HG03571 (cell line): Measurements from ENCODE around the gene SPAG16.

Experiments
- ATAC-seq: cut with Tn5 transposase; IDR thresholded peaks from one replicate; pipeline ENCODE4 v1.9.1; 2021; ENCODE audit not compliant: unreplicated experiment

Gene SPAG16

DNA sequence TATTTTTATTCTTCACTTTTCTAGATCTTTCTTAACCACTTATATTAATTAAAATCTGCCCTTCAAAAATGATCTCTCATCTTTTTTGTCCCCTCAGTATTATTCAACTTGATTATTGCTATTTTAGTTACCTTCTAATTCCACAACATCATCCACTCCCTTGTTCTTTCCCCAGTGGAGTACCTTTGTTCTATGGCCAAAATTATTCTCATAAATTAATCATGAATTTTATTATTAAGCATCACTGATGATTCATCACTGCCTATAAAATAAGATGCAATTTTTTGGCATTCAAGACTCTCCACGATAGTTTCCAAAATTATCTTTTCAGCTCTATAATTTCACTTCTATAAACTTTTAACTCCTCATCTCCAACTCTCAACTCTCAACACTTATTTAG is 505.7 kb downstream of the SPAG16 start:
- no peak for ATAC-seq

DNA sequence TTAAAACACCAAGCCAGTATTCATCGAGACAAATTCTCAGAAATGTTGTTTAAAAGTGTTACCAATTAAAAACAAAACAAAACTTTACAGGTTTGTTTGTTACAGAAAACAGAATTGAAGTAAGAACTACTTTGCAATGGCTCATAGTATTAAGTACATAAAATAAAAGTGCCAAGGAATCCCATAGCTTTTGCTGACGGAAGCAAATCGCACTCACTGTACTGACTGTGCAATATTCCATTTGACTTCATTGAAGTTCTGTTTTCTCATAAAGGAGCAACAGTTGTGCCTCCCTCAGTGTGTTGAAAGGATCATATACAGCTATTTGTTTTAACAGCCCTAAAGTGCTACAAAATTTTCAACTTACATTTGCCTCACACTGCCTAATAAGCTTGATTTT is 507.8 kb downstream of the SPAG16 start:
- ATAC-seq = no peak

DNA sequence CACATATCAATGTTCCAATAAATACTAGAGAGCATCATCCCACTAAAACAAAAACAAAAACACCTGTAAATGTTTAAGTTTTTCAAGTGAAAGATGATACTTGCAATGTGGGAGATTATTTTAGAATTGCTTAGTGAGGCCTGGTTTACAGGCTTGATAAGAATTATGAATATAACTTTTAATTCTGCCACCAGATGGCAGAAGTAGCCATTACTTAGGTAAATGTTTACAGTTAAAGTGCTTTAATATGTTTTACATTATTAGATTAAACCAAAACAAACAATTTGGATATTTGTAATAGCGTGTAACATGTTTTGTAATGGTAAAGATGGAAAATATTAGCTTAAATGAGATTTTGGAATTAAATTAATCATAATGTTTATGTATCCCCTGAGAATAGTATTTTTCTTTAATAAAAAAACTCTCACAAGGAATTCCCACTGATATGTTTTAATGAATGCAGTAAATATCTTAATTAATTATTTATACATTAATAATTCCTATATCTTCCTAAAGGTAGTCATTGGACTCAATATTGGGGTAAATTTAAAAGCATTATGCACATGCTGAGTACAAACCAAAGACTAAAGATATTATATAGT is 522.0 kb downstream of the SPAG16 start:
- no peak for ATAC-seq

DNA sequence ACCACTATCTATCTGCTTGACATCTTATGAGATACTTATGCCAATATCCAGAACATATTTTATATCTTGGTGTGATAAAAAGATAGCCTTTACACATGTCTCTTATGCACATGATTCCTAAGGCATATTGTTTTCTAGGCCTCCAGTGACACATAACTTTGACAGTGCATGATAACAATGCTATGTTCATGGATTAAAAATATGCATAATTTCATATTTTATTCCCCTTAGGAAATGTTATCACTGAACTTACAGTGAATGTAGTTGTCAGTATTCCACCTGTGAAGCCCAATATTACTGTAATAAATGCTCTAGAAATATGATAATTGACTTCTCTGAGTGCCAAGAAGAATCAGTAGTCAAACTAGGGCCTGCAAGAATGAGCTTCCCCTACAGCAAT is 532.3 kb downstream of the SPAG16 start:
- no peak for ATAC-seq

DNA sequence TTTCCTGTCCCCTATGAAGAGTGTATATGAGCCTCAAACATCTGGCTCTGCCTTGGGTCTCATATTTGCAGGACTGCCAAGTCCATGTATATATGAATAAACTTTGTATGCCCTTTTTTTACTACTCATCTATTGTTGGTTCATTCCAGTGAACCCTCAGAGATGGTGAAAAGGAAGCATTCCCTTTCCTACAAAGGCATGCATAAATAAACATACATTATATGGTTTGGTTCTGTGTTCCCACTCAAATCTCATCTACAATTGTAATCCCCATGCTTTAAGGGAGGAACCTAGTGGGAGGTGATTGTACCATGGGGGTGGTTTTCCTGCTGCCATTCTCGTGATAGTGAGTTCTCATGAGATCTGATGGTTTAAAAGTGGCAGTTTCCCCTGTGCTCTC is 534.2 kb downstream of the SPAG16 start:
- no peak for ATAC-seq

DNA sequence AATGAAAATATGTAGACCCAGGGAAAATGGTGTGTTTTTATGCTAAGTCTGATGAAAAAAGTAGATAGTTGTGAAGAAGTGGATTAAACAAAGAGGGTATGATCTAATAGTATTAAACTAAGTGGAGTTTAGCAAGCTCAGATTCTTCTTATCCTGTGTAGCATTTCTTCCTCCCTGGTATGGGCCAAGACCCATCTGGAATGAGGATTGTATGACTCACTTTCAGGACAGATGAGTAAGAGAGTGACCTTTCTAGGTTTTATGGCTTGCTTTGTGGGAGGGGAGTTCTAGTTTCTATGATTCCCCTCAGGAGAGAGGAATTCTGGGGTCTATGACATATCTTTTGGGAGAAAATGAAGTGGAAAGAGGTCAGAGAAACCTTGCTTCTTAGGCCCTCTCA is 550.1 kb downstream of the SPAG16 start:
- ATAC-seq = no peak

DNA sequence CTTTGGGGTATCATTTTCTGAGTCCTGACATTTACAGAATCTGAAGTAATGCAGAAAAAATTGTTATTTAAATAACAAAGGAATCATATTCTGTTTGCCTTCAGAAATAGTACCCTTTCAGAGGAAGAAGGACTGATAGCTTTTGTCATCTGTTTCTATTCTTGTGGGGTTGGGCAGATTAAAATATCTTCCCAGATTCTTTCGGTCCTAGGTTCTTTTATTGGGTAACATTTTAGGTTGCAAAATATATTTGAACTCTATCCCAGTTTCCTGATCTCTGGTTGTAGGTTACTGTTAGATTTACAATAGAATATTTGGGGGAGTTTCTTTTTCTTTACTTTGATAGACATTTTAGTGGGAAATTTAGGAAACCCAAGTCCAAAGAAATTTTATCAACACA is 550.5 kb downstream of the SPAG16 start:
- ATAC-seq = no peak

DNA sequence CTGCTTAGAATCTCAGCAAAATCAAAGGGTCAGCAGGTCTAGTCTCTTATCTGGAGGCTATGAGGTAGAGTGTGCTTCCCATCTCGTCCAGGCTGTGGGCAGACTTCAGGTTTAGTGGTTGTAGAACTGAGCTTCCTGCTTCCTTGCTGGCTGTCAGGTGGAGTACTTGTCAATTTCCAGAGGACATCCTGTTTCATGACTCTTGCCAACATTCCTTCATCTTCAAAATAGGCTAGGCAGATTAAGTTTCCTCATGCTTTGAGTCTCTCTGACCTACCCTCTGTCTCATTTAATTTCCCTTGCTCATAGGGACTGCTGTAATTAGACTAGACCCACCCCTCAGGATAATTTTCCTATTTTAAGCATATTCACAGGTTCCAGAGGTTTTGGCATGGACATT is 562.6 kb downstream of the SPAG16 start:
- ATAC-seq = no peak

DNA sequence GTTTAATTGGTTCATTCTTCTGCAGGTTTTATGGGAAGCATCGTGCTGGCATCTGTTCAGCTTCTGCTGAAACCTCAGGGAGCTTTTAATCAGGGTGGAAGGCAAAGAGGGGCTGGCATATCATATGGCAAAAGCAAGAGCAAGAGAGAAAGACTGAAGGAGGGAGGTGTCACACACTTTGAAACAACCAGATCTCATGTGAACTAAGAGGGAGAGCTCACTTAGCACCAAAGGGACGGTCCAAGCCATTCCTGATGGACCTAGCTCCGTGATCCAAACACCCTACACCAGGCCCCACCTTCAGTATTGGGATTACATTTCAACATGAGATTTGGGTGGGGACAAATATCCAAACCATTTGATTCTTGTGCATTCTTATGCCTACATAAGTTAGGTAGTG is 563.1 kb downstream of the SPAG16 start:
- ATAC-seq = no peak

DNA sequence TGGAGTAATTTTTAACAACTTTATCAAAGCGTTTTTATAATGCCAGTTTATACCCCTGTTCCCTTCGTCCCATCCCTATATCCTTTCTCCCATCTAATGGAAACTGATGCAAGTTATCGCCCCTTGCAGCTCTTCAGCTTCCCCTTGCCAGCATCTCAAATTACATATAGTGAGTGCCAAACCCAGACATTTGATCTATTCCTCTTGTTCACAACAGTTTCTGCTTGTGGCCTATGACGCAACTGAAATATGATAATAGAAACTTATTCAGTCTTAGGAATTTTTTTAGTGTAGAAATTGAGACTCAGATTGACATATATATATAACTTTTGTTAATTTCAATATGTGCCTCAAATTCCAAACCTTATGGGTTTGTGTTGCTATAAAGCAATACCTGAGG is 564.4 kb downstream of the SPAG16 start:
- ATAC-seq = no peak

DNA sequence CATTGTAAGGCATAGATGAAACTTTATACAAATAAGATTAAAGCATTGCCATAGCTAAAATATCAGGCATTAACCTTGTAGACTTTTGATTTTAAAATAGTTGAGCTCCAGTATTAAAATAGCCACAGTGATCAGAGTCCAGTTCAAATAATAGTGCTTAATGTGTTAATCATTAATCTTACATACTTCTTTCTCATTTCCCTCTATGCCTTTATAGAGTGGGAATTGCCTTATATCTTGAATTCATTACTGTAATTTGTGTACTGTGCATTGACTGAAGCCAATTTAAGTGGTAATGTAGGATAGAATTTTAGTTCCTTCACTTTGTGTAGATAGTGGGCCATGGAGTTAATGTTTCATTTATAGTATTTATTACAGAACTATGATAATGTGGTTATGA is 577.4 kb downstream of the SPAG16 start:
- ATAC-seq = no peak

DNA sequence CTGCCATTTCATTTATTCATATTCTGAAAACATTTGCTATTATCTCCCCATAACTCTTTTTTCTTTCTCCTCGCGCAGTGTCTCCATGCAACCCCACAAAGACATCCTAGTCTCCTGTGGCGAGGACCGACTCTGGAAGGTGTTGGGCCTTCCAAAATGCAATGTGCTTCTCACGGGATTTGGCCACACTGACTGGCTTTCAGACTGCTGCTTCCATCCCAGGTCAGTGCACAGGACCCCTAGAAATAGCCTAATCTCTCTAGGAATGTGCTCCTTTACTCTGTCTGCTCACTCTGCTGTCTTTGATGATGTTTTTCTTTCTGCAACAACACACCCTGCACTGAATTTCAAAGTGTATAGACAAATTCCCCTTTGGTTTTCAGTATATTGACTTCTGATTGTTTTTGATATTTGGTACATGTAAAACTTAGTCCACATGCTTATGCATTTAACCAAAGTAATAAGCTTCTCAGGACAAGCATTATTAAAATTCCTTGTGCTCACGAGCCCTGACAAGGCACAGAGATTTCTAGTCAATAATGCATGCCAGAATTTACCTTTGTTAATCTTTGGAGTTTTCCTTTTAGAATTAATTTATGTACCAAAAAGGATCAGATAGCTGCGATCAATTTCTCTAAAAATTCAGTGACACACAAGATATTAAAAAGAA is 578.3 kb downstream of the SPAG16 start:
- no peak for ATAC-seq

DNA sequence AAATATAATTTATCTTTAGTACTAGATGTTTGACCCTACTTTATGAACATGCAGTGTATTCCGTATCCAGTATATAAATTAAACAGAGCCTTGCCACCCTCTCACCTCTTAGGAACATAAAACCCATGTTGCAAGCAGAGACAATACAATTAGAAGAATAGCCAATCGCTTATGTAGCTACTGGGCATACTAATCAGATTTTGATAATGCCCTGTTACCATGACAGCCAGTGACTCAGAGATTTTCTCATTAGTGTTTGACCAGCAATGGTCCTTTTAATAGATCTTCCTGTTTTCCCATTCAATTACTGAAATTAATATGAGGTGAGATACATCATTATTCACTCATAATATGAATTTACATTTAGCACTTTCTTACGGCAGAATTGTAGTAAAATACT is 579.3 kb downstream of the SPAG16 start:
- ATAC-seq = no peak

DNA sequence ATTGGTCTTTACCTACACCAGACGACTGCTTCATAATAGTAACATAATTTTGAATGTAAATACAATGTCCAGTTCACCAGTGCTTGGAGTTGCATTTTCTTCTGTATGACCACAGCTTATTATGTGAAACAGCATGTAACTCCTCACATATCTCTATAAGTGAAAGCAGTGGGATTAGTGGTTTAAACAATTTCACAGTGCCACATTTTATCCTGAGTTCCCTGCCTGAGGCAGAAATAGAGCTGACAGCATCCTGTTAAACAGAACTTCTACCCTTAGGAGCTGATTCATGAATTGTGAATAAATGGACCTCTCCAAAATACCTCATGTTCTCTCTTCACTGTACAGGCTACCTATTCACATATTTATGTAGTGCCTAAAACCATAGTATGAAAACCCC is 584.3 kb downstream of the SPAG16 start:
- ATAC-seq = no peak

DNA sequence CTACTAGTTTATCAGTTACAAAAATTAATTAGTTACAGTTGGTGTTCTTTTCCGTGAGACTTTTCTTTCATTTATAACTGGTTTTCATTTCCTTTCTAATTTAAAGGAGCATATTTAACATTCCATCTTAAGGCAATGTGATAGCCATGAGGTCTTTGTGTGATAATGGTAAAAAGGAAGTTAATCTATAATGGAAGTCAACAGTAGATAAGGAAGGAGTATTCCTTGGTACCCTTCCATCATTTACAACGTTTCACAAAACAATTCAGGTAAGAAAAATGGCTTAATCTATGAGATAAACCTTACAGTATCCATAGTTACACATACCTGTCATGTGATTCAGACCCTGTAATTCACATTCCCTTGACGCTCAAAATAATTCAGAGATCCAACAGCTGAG is 601.2 kb downstream of the SPAG16 start:
- no peak for ATAC-seq

DNA sequence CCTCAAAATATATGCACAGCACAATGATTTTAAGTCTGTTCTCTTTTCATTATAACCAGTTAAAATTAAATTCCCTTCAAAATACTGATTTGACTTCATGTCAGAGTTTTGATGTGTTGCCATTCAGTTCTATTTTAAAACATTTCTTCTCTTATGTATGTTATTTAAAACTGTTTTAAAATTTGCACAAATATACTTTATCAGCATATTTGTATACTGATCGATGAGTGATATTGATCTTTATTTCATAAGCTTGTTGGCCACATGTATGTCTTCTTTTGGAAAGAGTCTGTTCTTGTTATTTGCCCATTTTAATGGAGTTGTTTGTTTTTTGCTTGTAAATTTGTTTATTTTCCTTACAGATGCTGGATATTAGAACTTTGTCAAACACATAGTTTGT is 630.2 kb downstream of the SPAG16 start:
- no peak for ATAC-seq

DNA sequence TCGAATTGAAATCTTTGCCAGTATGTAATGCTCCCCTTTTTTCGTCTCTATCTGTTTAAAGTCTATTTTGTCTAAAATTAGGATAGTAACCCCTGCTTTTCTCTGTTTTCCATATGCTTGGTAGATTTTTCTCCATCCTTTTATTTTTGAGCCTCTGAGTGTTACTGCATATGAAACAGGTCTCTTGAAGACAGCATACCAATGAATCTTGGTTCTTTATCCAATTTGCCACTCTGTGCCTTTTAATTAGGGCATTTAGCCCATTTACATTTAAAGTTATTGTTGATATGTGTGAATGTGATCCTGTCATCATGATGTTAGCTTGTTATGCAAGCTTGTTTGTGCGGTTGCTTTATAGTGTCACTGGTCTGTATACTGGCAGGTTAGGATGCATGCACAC is 635.8 kb downstream of the SPAG16 start:
- no peak for ATAC-seq

DNA sequence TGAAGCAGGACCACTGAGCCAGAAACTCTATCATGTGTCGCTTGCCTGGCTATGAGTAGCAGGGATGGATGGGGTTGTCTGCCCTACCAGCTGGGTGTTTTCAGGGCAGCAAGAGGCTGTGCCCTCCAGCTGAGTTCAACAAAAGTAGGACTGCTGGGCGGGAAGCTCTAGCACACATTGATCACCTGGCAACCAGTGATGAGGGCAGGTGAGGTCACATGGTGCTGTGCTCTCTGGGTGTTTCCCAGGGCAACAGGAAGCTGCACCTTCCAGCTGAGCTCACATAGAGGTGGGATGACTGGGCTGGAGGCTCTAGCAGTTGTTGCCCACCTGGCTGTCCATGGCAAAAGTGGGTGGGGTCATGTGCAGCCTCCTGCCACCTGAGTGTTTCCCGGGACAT is 639.3 kb downstream of the SPAG16 start:
- no peak for ATAC-seq

DNA sequence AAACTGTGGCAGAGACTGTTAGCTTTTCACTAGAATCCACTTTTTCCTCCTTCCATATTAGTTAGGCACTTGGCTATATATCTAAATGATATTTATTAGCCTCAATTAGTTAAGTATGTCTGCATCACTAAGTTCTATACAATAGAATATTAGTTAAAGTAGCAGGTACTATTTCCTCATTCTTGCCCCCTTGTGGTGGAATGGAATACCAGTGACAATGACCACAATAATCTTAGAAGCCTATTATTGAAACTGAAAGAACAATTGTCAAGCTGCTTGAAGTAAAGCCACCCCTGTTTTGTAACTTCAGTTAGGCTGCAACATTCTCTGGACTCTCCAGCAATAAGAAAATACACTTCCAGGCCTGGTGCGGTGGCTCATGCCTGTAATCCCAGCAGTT is 650.3 kb downstream of the SPAG16 start:
- peak; percentile 98 for ATAC-seq

DNA sequence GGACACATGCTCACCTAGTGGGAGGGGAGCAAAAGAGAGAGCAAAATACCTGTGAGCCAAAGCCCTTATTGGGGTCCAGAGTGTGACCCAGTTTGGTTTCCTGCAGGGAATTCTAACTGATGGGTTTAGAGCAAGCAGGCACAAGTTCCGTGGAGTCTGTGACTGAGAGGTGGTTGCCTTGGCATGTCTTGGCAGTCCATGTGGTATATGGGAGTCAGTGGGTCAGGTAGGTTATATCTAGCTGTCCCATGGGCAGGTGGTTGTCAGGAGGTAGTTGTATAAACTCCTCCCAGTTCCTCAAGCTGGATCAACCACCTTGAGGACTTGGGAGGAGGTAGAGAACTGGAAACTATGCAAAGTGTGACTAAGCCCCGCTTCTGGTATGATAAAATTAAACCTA is 673.8 kb downstream of the SPAG16 start:
- ATAC-seq = no peak

DNA sequence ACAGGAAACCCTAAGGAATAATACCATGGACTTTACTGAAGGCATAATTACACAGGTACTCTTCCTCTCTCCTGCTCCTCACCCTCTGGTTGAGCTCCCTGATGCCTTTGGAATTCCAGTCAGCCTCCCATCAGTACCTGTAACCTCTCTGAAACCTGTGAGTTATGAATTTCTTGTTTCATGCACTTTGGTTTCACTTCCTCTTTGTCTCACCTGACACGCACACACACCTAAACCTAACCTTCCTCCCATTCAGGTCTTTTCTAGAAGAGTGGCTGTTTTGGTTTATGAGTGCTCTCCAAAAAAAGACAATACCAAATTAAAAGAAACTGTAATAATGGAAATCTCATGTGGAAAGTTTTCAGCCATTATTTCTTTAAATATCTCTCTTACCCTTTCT is 675.3 kb downstream of the SPAG16 start:
- no peak for ATAC-seq

DNA sequence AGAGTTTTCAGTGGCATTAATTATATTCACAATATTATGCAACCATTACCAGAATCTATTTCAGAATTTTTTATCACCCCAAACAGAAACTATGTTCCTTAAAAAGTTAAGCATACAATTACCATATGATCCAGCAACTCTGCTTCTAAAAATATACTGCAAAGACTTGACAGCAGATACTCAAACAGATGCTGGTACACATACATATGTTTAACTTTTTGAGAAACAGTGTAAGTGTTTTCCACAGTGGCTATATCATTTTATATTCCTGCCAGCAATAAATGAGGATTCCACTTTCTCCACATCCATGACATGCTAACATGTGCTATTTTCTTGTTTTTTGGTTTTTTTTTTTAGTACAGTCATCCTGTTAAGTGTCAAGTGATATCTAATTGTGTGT is 687.3 kb downstream of the SPAG16 start:
- no peak for ATAC-seq

DNA sequence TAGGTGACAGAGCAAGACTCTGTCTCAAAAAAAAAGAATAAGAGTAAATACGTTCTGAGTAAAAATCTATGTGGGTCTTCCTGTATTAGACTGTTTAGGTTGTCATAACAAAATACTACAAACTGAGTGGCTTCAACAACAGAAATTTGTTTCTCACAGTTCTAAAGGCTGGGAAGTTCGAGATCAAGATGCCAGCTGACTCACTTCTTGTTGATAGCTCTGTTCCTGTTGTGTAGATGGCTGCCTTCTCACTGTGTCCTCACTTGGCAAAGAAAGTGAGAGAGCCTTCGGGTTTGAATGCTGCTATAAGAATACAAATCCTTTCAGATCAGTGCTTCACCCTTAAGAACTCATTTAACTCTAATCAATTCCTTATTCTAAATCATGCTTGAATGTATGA is 696.6 kb downstream of the SPAG16 start:
- no peak for ATAC-seq
